ENCODE measurements around the gene DOCK6.

DOCK6 gene

GRCh38 chr19:11246941-11247340 is 15.4 kb downstream of the DOCK6 start:
- Mint-ChIP-seq H3K27me3 (peaks cover 34% of the 10 kb centered on the region), H3K27ac (no peak overlapping the region), H3K36me3 (ENCODE audit: low read depth) (no peaks in the 10 kb centered on the region), H3K4me3 (no peak overlapping the region), H3K4me1 (ENCODE audit: low read depth) (peaks cover 13% of the 10 kb centered on the region), H3K9me3 (no peaks in the 10 kb centered on the region)
- intact Hi-C loops (cut with micrococcal nuclease), result loop anchor here (10.0 kb wide), 1 partner anchor 198 kb away; no protein-coding TSS in a partner anchor

GRCh38 chr19:11244846-11245589 is 17.3 kb downstream of the DOCK6 start:
- H3K36me3 Mint-ChIP-seq (ENCODE audit: low read depth), result no peaks in the 10 kb centered on the region
- H3K27me3 Mint-ChIP-seq, result peaks cover 43% of the 10 kb centered on the region
- H3K4me3 Mint-ChIP-seq, result no peak overlapping the region
- intact Hi-C loops (cut with micrococcal nuclease), result loop anchor here (5.0 to 10.0 kb wide), 3 partner anchors 47 to 237 kb away; partner anchors contain the start of gene ELAVL3
- H3K9me3 Mint-ChIP-seq, result no peaks in the 10 kb centered on the region
- no peak overlapping the region for H3K27ac Mint-ChIP-seq
- H3K4me1 Mint-ChIP-seq (ENCODE audit: low read depth), result peaks cover 13% of the 10 kb centered on the region

GRCh38 chr19:11243798-11244169 is 18.5 kb downstream of the DOCK6 start:
- Mint-ChIP-seq H3K4me1 (ENCODE audit: low read depth) (peaks cover 13% of the 10 kb centered on the region), H3K27me3 (peaks cover 43% of the 10 kb centered on the region), H3K36me3 (ENCODE audit: low read depth) (no peaks in the 10 kb centered on the region), H3K4me3 (peak overlapping the region; percentile 24), H3K27ac (no peak overlapping the region), H3K9me3 (peaks cover 6% of the 10 kb centered on the region)
- intact Hi-C loops (cut with micrococcal nuclease), result loop anchor here (5.0 to 10.0 kb wide), 3 partner anchors 49 to 239 kb away; partner anchors contain the start of gene ELAVL3

- Mint-ChIP-seq H3K4me1 (ENCODE audit: low read depth) (peaks cover 13% of the 10 kb centered on the region), H3K27me3 (peaks cover 42% of the 10 kb centered on the region), H3K9me3 (peaks cover 13% of the 10 kb centered on the region), H3K4me3 (peak overlapping the region; percentile 24), H3K36me3 (ENCODE audit: low read depth) (no peaks in the 10 kb centered on the region), H3K27ac (no peak overlapping the region)
- intact Hi-C loops (cut with micrococcal nuclease), result loop anchor here (5.0 to 10.0 kb wide), 3 partner anchors 49 to 239 kb away; partner anchors contain the start of gene ELAVL3
Observed at GRCh38 chr19:11242864-11243797, 19.2 kb downstream of the DOCK6 start.

- H3K27ac Mint-ChIP-seq, result no peak overlapping the region
- no peak overlapping the region for H3K4me3 Mint-ChIP-seq
- H3K9me3 Mint-ChIP-seq, result peaks cover 16% of the 10 kb centered on the region
- peaks cover 13% of the 10 kb centered on the region for H3K4me1 Mint-ChIP-seq (ENCODE audit: low read depth)
- intact Hi-C loops (cut with micrococcal nuclease), result loop anchor here (5.0 to 10.0 kb wide), 3 partner anchors 50 to 240 kb away; partner anchors contain the start of gene ELAVL3
- H3K36me3 Mint-ChIP-seq (ENCODE audit: low read depth), result no peaks in the 10 kb centered on the region
- peaks cover 46% of the 10 kb centered on the region for H3K27me3 Mint-ChIP-seq
Observed at GRCh38 chr19:11242025-11242424, 20.3 kb downstream of the DOCK6 start.

GRCh38 chr19:11240008-11240444 is 22.3 kb downstream of the DOCK6 start:
- Mint-ChIP-seq H3K9me3 (peaks cover 16% of the 10 kb centered on the region), H3K36me3 (ENCODE audit: low read depth) (no peaks in the 10 kb centered on the region), H3K4me1 (ENCODE audit: low read depth) (peaks cover 13% of the 10 kb centered on the region), H3K27me3 (peaks cover 34% of the 10 kb centered on the region), H3K4me3 (no peak overlapping the region), H3K27ac (no peak overlapping the region)
- intact Hi-C loops (cut with micrococcal nuclease), result loop anchor here (5.0 to 10.0 kb wide), 3 partner anchors 52 to 242 kb away; partner anchors contain the start of gene ELAVL3

GRCh38 chr19:11239377-11240000 is 22.8 kb downstream of the DOCK6 start, which contains the start of gene ANGPTL8:
Gene ANGPTL8, plus strand, starts transcription at chr19:11239619. Its CDS starts 19 bp downstream, at chr19:11239638.
- intact Hi-C loops (cut with micrococcal nuclease), result no loop called here
- peaks cover 34% of the 10 kb centered on the region for H3K27me3 Mint-ChIP-seq
- peaks cover 13% of the 10 kb centered on the region for H3K4me1 Mint-ChIP-seq (ENCODE audit: low read depth)
- no peak within 1 kb of the TSS for H3K27ac Mint-ChIP-seq
- no peak within 1 kb of the TSS for H3K4me3 Mint-ChIP-seq
- peaks cover 16% of the 10 kb centered on the region for H3K9me3 Mint-ChIP-seq
- H3K36me3 Mint-ChIP-seq (ENCODE audit: low read depth), result no peaks in the 10 kb centered on the region

GRCh38 chr19:11238781-11239376 is 23.4 kb downstream of the DOCK6 start:
- H3K27me3 Mint-ChIP-seq, result peaks cover 32% of the 10 kb centered on the region
- intact Hi-C loops (cut with micrococcal nuclease), result no loop called here
- no peaks in the 10 kb centered on the region for H3K36me3 Mint-ChIP-seq (ENCODE audit: low read depth)
- no peak overlapping the region for H3K27ac Mint-ChIP-seq
- H3K4me1 Mint-ChIP-seq (ENCODE audit: low read depth), result peaks cover 11% of the 10 kb centered on the region
- H3K4me3 Mint-ChIP-seq, result no peak overlapping the region
- peaks cover 16% of the 10 kb centered on the region for H3K9me3 Mint-ChIP-seq

- no peak overlapping the region for H3K27ac Mint-ChIP-seq
- H3K27me3 Mint-ChIP-seq, result peaks cover 27% of the 10 kb centered on the region
- intact Hi-C loops (cut with micrococcal nuclease), result no loop called here
- peaks cover 3% of the 10 kb centered on the region for H3K4me1 Mint-ChIP-seq (ENCODE audit: low read depth)
- H3K9me3 Mint-ChIP-seq, result peaks cover 16% of the 10 kb centered on the region
- no peaks in the 10 kb centered on the region for H3K36me3 Mint-ChIP-seq (ENCODE audit: low read depth)
- H3K4me3 Mint-ChIP-seq, result no peak overlapping the region
Observed at GRCh38 chr19:11238041-11238440, 24.3 kb downstream of the DOCK6 start.

GRCh38 chr19:11237321-11237720 is 25.0 kb downstream of the DOCK6 start:
- intact Hi-C loops (cut with micrococcal nuclease), result no loop called here
- Mint-ChIP-seq H3K4me3 (no peak overlapping the region), H3K9me3 (peaks cover 16% of the 10 kb centered on the region), H3K27ac (no peak overlapping the region), H3K27me3 (peaks cover 21% of the 10 kb centered on the region), H3K36me3 (ENCODE audit: low read depth) (no peaks in the 10 kb centered on the region), H3K4me1 (ENCODE audit: low read depth) (no peaks in the 10 kb centered on the region)

- Mint-ChIP-seq H3K36me3 (ENCODE audit: low read depth) (no peaks in the 10 kb centered on the region), H3K27ac (no peak overlapping the region), H3K9me3 (peaks cover 16% of the 10 kb centered on the region), H3K4me3 (no peak overlapping the region), H3K4me1 (ENCODE audit: low read depth) (no peaks in the 10 kb centered on the region), H3K27me3 (peaks cover 16% of the 10 kb centered on the region)
- intact Hi-C loops (cut with micrococcal nuclease), result no loop called here
Observed at GRCh38 chr19:11236324-11237301, 25.7 kb downstream of the DOCK6 start.

- H3K9me3 Mint-ChIP-seq, result peaks cover 16% of the 10 kb centered on the region
- H3K27me3 Mint-ChIP-seq, result peaks cover 10% of the 10 kb centered on the region
- intact Hi-C loops (cut with micrococcal nuclease), result no loop called here
- no peak overlapping the region for H3K27ac Mint-ChIP-seq
- no peak overlapping the region for H3K4me3 Mint-ChIP-seq
- H3K4me1 Mint-ChIP-seq (ENCODE audit: low read depth), result no peaks in the 10 kb centered on the region
- H3K36me3 Mint-ChIP-seq (ENCODE audit: low read depth), result no peaks in the 10 kb centered on the region
Observed at GRCh38 chr19:11234486-11235075, 27.7 kb downstream of the DOCK6 start.

Data from dendritic cell treated with granulocyte-macrophage colony-stimulating factor and Interleukin-4, amounts not matched to agents 40 ng/mL and 50 ng/mL, for 4 days (primary cell).